ENCODE measurements around the gene MTARC1.

DNA sequence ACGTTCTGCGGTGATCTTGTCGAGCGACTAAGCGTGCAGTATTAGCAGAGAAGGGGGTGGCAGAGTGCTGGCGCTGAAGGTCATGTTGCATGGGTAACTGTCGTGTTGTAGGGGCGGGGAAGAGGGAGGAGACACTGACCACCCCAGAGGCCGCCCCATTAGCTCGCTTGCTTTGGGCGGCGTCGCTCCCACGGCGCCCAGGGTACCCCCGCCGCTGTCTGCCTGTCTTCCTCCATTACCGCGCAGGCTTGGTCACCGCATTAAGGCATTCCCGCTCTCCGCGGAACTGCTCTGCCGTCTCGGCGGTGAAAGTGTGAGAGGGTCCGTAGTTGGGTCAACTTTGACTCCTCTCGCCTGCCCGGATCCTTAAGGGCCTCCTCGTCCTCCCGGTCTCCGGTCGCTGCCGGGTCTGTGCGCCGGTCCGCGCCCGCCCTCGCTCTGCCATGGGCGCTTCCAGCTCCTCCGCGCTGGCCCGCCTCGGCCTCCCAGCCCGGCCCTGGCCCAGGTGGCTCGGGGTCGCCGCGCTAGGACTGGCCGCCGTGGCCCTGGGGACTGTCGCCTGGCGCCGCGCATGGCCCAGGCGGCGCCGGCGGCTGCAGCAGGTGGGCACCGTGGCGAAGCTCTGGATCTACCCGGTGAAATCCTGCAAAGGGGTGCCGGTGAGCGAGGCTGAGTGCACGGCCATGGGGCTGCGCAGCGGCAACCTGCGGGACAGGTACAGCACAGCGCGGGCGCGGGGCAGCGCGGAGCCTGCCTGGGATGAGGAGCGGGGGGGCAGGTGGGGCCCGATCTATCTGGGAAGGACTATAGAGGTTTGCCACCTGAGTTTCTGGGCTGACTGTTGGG, 38.4 kb upstream of the MTARC1 start, which contains the start of gene MTARC2:
- TF ChIP-seq, protein P1, sequence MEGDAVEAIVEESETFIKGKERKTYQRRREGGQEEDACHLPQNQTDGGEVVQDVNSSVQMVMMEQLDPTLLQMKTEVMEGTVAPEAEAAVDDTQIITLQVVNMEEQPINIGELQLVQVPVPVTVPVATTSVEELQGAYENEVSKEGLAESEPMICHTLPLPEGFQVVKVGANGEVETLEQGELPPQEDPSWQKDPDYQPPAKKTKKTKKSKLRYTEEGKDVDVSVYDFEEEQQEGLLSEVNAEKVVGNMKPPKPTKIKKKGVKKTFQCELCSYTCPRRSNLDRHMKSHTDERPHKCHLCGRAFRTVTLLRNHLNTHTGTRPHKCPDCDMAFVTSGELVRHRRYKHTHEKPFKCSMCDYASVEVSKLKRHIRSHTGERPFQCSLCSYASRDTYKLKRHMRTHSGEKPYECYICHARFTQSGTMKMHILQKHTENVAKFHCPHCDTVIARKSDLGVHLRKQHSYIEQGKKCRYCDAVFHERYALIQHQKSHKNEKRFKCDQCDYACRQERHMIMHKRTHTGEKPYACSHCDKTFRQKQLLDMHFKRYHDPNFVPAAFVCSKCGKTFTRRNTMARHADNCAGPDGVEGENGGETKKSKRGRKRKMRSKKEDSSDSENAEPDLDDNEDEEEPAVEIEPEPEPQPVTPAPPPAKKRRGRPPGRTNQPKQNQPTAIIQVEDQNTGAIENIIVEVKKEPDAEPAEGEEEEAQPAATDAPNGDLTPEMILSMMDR (optimal IDR thresholded peaks at IDR 0.05 in 1 of 3, IDR thresholded peaks at IDR 0.05 in 1 of 3, conservative IDR thresholded peaks at IDR 0.05 in 1 of 3; ENCODE audit: extremely low read depth in 1 of 3, insufficient read depth in 2 of 3, low read length in 3 of 3): no peak
- peak; percentile 17 for TF ChIP-seq EZH2 (IDR thresholded peaks at IDR 0.05; ENCODE audit: low read length)

All from keratinocyte (primary cell).